Activated T-cell treated with anti-CD3 and anti-CD28 coated beads for 48 hours (primary cell): ENCODE results near the gene BIRC6.
"Not testable (repeated sequence)": the region's sequence is repeated elsewhere in the genome, so short reads cannot be mapped to it uniquely, and the experiment has no call there.

Source experiments
- DNase-seq: peaks from one replicate; pipeline ENCODE4 v3.0.0-alpha.2; 2020; ENCODE audit warnings: low read depth

The BIRC6 gene

GRCh38 chr2:32614084-32614483 lies 257.3 kb downstream of the BIRC6 start:
- DNase-seq, result no peak

- no peak for DNase-seq
Observed at GRCh38 chr2:32617599-32618189, 260.9 kb downstream of the BIRC6 start.

GRCh38 chr2:32622570-32623310 lies 265.9 kb downstream of the BIRC6 start:
- no peak for DNase-seq

- DNase-seq, result no peak
Observed at GRCh38 chr2:32623311-32623706, 266.5 kb downstream of the BIRC6 start.

GRCh38 chr2:32624812-32625211 lies 268.0 kb downstream of the BIRC6 start:
- DNase-seq, result no peak

- DNase-seq, result no peak
Observed at GRCh38 chr2:32626639-32627221, 269.9 kb downstream of the BIRC6 start.

- DNase-seq, result no peak
Observed at GRCh38 chr2:32627441-32627813, 270.6 kb downstream of the BIRC6 start.

- peak; percentile 94 for DNase-seq
Observed at GRCh38 chr2:32627814-32628579, 271.2 kb downstream of the BIRC6 start, which contains the start of gene TTC27. Gene TTC27 (plus strand): TSS chr2:32628050. CDS start chr2:32628293, 243 bp downstream.

- DNase-seq, result peak; percentile 35
Observed at GRCh38 chr2:32632089-32632488, 275.3 kb downstream of the BIRC6 start.

- DNase-seq, result no peak
Observed at GRCh38 chr2:32633040-32633439, 276.2 kb downstream of the BIRC6 start.

- not testable (repeated sequence) for DNase-seq
Observed at GRCh38 chr2:32638548-32638947, 281.7 kb downstream of the BIRC6 start.

- DNase-seq, result no peak
Observed at GRCh38 chr2:32641180-32641579, 284.4 kb downstream of the BIRC6 start.

GRCh38 chr2:32647180-32647651 lies 290.4 kb downstream of the BIRC6 start:
- DNase-seq, result no peak

GRCh38 chr2:32652555-32653209 lies 295.9 kb downstream of the BIRC6 start:
- DNase-seq, result no peak

- DNase-seq, result no peak
Observed at GRCh38 chr2:32656069-32656468, 299.2 kb downstream of the BIRC6 start.

GRCh38 chr2:32663864-32664263 lies 307.0 kb downstream of the BIRC6 start:
- DNase-seq, result no peak

- DNase-seq, result no peak
Observed at GRCh38 chr2:32666704-32667103, 309.9 kb downstream of the BIRC6 start.

- no peak for DNase-seq
Observed at GRCh38 chr2:32668254-32668653, 311.4 kb downstream of the BIRC6 start.
